WERI-Rb-1 (cell line): ENCODE results near the gene PPP1R3C.

ENCODE experiments used
- DNase-seq: peaks from one replicate; pipeline ENCODE4 v3.0.0-alpha.2; 2020
- H3K27ac ChIP-seq: fragments of 250-450 bp; sonication (Bioruptor Pico); 2 replicates; pipeline ENCODE4 v1.5.1; 2020; ENCODE audit warnings: mild to moderate bottlenecking, moderate library complexity
- H3K27me3 ChIP-seq: fragments of 250-450 bp; sonication (Bioruptor Pico); 2 replicates; pipeline ENCODE4 v1.5.1; 2021; ENCODE audit warnings: mild to moderate bottlenecking, low read depth, moderate library complexity; ENCODE audit not compliant: insufficient read depth, severe bottlenecking
- H3K36me3 ChIP-seq: fragments of 250-450 bp; sonication (Bioruptor Pico); 2 replicates; pipeline ENCODE4 v1.5.1; 2020; ENCODE audit warnings: mild to moderate bottlenecking, moderate library complexity
- H3K4me3 ChIP-seq: 2 replicates; pipeline ENCODE4 v1.5.1; 2011; ENCODE audit warnings: low read depth, mild to moderate bottlenecking, control low read depth, low read length
- H3K9me3 ChIP-seq: fragments of 250-450 bp; sonication (Bioruptor Pico); 2 replicates; pipeline ENCODE4 v1.5.1; 2021; ENCODE audit warnings: mild to moderate bottlenecking, moderate library complexity; ENCODE audit not compliant: severe bottlenecking
- TF ChIP-seq, protein P1 (sequence below): IDR thresholded peaks from 2 replicates; pipeline ENCODE4 v1.5.1; 2011; ENCODE audit warnings: low read depth, mild to moderate bottlenecking, control low read depth, inconsistent platforms, low read length

Gene PPP1R3C

DNA sequence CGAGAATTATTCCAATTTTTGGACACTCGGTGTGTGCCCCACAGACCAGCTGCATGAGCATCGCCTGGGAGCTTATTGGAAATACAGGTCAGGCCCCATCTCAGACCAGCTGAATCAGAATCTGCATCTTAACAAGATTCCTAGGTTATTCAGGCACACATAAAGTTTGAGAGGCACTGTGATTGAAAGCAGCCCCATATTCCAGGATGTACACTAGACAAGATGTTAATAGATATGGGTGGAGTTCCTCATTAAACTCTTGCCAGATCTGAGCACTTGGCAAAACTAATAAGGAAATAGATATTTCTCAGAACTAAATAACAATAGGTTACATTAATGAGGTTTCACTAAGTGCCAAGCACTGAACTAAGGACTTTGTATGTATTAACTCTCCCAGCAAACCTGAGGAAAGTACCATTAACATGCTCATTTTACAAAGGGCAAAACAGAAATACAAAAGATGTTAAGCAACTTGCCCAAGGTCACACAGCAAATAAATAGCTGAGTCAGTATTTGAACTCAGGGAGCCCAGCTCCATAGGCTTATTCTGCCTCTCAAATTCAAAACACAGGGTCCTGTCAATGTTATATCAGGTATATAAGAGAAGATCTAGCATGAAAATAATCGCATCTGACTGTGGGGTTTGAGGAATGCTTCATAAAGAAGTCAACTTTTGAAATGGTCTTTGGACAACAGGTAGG is 29.9 kb downstream of the PPP1R3C start:
- no peaks in the 10 kb centered on the region for H3K36me3 ChIP-seq
- TF ChIP-seq, protein P1, sequence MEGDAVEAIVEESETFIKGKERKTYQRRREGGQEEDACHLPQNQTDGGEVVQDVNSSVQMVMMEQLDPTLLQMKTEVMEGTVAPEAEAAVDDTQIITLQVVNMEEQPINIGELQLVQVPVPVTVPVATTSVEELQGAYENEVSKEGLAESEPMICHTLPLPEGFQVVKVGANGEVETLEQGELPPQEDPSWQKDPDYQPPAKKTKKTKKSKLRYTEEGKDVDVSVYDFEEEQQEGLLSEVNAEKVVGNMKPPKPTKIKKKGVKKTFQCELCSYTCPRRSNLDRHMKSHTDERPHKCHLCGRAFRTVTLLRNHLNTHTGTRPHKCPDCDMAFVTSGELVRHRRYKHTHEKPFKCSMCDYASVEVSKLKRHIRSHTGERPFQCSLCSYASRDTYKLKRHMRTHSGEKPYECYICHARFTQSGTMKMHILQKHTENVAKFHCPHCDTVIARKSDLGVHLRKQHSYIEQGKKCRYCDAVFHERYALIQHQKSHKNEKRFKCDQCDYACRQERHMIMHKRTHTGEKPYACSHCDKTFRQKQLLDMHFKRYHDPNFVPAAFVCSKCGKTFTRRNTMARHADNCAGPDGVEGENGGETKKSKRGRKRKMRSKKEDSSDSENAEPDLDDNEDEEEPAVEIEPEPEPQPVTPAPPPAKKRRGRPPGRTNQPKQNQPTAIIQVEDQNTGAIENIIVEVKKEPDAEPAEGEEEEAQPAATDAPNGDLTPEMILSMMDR = no peak
- no peak overlapping the region for H3K4me3 ChIP-seq
- DNase-seq = no peak
- peaks cover 6% of the 10 kb centered on the region for H3K9me3 ChIP-seq
- H3K27me3 ChIP-seq = no peaks in the 10 kb centered on the region
- H3K27ac ChIP-seq = no peak overlapping the region

DNA sequence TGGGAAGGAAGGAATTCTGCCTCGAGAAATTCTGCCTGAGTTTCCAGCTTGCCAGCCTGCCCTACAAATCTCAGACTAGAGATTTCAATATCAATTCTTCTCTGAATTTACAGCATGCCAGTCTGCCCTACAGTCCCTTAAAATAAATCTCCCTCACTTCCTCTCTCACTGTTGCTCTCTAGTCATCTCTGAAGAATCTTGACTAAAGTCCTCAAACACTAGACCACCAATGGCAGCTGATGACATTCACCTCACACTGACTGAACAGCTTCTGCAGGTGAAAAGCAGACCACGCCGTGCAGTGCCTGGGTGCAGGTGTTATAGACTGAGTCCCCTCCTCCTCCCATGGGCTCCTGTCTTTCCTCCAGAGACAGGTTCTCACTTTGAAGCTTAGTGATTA is 30.4 kb downstream of the PPP1R3C start:
- TF ChIP-seq, protein P1 = no peak
- DNase-seq = no peak
- H3K4me3 ChIP-seq = no peak overlapping the region
- no peak overlapping the region for H3K27ac ChIP-seq
- H3K27me3 ChIP-seq = no peaks in the 10 kb centered on the region
- no peaks in the 10 kb centered on the region for H3K36me3 ChIP-seq
- peaks cover 6% of the 10 kb centered on the region for H3K9me3 ChIP-seq

DNA sequence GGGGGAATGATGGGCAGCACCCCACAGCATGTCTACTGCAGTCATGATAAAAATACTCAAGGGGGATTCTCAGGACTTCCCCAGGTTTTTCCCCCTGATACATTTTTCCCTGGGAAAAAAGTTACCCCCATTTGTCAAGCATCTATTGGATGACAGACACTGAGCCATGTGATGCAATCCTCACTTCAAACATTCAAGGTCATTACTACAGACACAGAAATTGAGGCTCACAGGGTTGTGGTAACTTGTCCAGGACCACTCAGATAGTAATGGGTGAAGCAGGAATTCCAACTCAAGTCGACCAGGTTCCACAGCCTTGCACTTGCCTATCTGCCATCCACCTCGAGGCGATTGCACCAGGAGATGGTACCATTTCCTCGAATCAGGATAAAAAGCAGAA is 31.7 kb downstream of the PPP1R3C start:
- no peak overlapping the region for H3K4me3 ChIP-seq
- peaks cover 6% of the 10 kb centered on the region for H3K9me3 ChIP-seq
- no peaks in the 10 kb centered on the region for H3K27me3 ChIP-seq
- H3K36me3 ChIP-seq = no peaks in the 10 kb centered on the region
- TF ChIP-seq, protein P1 = no peak
- no peak for DNase-seq
- no peak overlapping the region for H3K27ac ChIP-seq

DNA sequence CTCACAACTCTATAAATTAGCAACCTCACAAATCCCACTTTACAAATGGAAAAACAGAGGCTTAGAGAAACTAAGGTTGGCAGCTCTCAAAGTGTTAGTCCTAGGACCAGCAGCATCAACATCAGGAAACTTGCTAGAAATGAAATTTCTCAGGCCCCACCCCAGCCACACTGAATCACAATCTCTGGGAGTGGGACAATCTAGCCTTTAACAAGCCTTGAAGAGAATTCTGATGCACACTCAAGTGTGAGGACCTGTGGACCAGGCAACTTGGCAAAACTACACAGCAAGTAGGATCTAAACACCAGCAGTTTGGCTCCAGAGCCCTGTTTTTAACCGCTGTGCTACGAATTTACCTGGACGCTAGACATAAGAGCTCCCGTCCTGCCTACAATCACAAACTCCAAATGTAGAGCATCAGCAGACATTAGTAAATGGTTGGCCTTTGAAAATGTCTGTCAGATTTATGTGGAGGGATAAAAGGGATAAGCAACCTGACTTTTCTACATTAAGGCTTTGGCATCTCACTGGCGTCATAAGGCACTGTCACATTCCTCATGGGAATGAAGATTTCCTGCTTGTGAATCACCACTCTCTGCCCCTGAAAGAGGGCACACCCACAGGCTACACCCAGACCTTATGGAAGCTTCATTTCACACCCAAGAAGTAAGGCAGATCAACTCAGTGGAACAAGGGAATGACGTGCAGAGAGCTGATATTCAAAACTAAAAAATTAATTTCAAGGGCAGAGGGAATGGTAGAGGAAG is 34.5 kb downstream of the PPP1R3C start:
- Histone ChIP-seq H3K27ac (no peak overlapping the region), H3K36me3 (no peaks in the 10 kb centered on the region), H3K9me3 (no peaks in the 10 kb centered on the region), H3K4me3 (no peak overlapping the region), H3K27me3 (no peaks in the 10 kb centered on the region)
- DNase-seq = no peak
- TF ChIP-seq, protein P1 = no peak

DNA sequence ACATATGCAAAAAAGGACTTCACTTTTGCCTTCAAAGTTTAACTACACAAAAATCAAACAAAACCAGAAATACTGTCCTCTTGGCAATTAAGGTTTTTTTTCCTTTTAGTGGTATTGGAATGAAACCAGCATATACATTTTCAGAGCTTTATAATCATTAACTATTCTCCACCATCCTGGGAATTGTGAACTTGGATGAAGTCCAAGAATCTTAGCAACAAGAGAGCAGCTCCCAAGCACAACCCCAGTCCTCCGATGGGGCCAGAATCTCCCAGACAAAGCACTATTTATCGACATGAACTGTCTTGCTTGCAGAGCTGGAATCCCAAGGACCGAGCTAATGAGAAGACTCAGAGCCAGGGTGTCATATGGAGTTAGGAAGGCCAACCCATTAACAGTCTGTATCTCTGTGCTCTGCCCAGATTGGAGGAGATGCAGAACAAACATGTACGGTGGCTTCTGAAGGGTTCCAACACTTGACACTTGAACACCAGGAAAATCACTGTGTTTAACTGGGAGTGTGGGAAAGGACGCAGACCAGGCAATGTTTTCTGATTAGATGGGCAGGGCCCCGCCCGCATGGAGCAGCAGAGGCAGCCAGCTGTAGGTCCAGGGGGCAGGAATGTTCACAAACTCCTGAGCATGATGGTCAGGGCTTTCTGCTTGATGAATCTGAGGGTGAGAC is 35.5 kb downstream of the PPP1R3C start:
- TF ChIP-seq, protein P1 = no peak
- Histone ChIP-seq H3K27me3 (no peaks in the 10 kb centered on the region), H3K9me3 (no peaks in the 10 kb centered on the region), H3K36me3 (no peaks in the 10 kb centered on the region), H3K4me3 (no peak overlapping the region), H3K27ac (no peak overlapping the region)
- no peak for DNase-seq
